Liver (tissue), 3 donors: ENCODE data around the gene RBM6.

Experiments
- EGR1 ChIP-seq, 2 donors: IDR thresholded peaks; 2 replicates each; pipeline ENCODE4 v1.6.1; 2016 to 2018; ENCODE audit warnings: antibody characterized with exemption in 2 of 2, low read depth in 2 of 2
- GABPA ChIP-seq, 2 donors: IDR thresholded peaks in 1 of 2; conservative IDR thresholded peaks in 1 of 2; 2 replicates each; pipeline ENCODE4 v1.6.1; 2016; ENCODE audit warnings: antibody characterized with exemption in 2 of 2, mild to moderate bottlenecking in 1 of 2, moderate library complexity in 1 of 2
- HNF4A ChIP-seq, 2 donors: conservative IDR thresholded peaks; 2 replicates each; pipeline ENCODE4 v1.6.1; 2016; ENCODE audit warnings: antibody characterized with exemption in 2 of 2, mild to moderate bottlenecking in 2 of 2
- JUND ChIP-seq, 2 donors: IDR thresholded peaks; 2 replicates each; pipeline ENCODE4 v1.6.1; 2016; ENCODE audit warnings: antibody characterized with exemption in 2 of 2
- NR2F2 ChIP-seq: IDR thresholded peaks from 2 replicates; pipeline ENCODE4 v1.6.1; 2016; ENCODE audit warnings: antibody characterized with exemption
- RAD21 ChIP-seq, 2 donors: IDR thresholded peaks; 2 replicates each; pipeline ENCODE4 v1.6.1; 2016; ENCODE audit warnings: antibody characterized with exemption in 2 of 2, mild to moderate bottlenecking in 2 of 2
- RXRA ChIP-seq, 2 donors: IDR thresholded peaks; 2 replicates each; pipeline ENCODE4 v1.6.1; 2017 to 2018; ENCODE audit warnings: antibody characterized with exemption in 2 of 2, mild to moderate bottlenecking in 1 of 2
- SP1 ChIP-seq: IDR thresholded peaks from 2 replicates; pipeline ENCODE4 v1.6.1; 2018; ENCODE audit warnings: antibody characterized with exemption, mild to moderate bottlenecking
- TAF1 ChIP-seq: conservative IDR thresholded peaks from 2 replicates; pipeline ENCODE4 v1.6.1; 2016; ENCODE audit warnings: antibody characterized with exemption, mild to moderate bottlenecking
- TF ChIP-seq, protein P1 (sequence below): fragments of 150-350 bp; IDR thresholded peaks from 2 replicates; pipeline ENCODE4 v1.5.1; 2017; ENCODE audit warnings: improper control_type of control experiment, low read depth, low read length; ENCODE audit not compliant: missing input control
- TF ChIP-seq, protein P2 (sequence below): IDR thresholded peaks from 2 replicates; pipeline ENCODE4 v1.6.1; 2016; ENCODE audit warnings: antibody characterized with exemption
- TF ChIP-seq, protein P3 (sequence below): IDR thresholded peaks from 2 replicates; pipeline ENCODE4 v1.6.1; 2016; ENCODE audit warnings: antibody characterized with exemption, mild to moderate bottlenecking
- TF ChIP-seq, protein P4 (sequence below): IDR thresholded peaks from 2 replicates; pipeline ENCODE4 v1.6.1; 2016; ENCODE audit warnings: antibody characterized with exemption
- TF ChIP-seq, protein P5 (sequence below): IDR thresholded peaks from 2 replicates; pipeline ENCODE4 v1.6.1; 2016; ENCODE audit warnings: antibody characterized with exemption
- donor health status: healthy.
- donor health status: healthy.

DNA sequence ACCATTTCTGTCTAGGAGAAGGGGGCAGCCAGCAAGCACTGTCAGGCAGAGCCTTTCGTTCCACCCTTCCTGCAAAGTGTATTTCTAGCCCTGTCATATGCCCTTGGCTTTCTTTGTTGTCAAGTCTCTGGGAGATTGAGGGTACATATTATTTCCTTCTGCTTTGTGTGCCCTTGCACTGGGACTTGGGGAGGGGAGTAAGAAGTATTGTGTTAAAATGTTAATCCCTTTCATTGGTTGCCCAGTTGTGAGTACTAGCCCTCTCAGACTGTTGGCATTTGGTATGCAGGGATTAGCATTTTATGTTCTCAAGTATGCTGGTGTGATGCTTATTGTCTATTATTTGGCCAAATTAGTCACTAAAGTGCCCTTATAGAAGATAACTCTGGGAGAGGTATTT, 63.9 kb downstream of the RBM6 start:
- TF ChIP-seq, protein P1, sequence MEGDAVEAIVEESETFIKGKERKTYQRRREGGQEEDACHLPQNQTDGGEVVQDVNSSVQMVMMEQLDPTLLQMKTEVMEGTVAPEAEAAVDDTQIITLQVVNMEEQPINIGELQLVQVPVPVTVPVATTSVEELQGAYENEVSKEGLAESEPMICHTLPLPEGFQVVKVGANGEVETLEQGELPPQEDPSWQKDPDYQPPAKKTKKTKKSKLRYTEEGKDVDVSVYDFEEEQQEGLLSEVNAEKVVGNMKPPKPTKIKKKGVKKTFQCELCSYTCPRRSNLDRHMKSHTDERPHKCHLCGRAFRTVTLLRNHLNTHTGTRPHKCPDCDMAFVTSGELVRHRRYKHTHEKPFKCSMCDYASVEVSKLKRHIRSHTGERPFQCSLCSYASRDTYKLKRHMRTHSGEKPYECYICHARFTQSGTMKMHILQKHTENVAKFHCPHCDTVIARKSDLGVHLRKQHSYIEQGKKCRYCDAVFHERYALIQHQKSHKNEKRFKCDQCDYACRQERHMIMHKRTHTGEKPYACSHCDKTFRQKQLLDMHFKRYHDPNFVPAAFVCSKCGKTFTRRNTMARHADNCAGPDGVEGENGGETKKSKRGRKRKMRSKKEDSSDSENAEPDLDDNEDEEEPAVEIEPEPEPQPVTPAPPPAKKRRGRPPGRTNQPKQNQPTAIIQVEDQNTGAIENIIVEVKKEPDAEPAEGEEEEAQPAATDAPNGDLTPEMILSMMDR = no peak
- TF ChIP-seq, protein P2, sequence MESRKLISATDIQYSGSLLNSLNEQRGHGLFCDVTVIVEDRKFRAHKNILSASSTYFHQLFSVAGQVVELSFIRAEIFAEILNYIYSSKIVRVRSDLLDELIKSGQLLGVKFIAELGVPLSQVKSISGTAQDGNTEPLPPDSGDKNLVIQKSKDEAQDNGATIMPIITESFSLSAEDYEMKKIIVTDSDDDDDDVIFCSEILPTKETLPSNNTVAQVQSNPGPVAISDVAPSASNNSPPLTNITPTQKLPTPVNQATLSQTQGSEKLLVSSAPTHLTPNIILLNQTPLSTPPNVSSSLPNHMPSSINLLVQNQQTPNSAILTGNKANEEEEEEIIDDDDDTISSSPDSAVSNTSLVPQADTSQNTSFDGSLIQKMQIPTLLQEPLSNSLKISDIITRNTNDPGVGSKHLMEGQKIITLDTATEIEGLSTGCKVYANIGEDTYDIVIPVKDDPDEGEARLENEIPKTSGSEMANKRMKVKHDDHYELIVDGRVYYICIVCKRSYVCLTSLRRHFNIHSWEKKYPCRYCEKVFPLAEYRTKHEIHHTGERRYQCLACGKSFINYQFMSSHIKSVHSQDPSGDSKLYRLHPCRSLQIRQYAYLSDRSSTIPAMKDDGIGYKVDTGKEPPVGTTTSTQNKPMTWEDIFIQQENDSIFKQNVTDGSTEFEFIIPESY = no peak
- TF ChIP-seq SP1 (no peak), TAF1 (no peak), RXRA (IDR thresholded peaks at IDR 0.05) (no peak), HNF4A (conservative IDR thresholded peaks at IDR 0.05) (no peak), RAD21 (IDR thresholded peaks at IDR 0.05) (no peak), JUND (IDR thresholded peaks at IDR 0.05) (no peak), EGR1 (IDR thresholded peaks at IDR 0.05; ENCODE audit: low read depth in 2 of 2) (no peak), GABPA (IDR thresholded peaks at IDR 0.05 in 1 of 2, conservative IDR thresholded peaks at IDR 0.05 in 1 of 2) (no peak), NR2F2 (no peak)
- TF ChIP-seq, protein P3, sequence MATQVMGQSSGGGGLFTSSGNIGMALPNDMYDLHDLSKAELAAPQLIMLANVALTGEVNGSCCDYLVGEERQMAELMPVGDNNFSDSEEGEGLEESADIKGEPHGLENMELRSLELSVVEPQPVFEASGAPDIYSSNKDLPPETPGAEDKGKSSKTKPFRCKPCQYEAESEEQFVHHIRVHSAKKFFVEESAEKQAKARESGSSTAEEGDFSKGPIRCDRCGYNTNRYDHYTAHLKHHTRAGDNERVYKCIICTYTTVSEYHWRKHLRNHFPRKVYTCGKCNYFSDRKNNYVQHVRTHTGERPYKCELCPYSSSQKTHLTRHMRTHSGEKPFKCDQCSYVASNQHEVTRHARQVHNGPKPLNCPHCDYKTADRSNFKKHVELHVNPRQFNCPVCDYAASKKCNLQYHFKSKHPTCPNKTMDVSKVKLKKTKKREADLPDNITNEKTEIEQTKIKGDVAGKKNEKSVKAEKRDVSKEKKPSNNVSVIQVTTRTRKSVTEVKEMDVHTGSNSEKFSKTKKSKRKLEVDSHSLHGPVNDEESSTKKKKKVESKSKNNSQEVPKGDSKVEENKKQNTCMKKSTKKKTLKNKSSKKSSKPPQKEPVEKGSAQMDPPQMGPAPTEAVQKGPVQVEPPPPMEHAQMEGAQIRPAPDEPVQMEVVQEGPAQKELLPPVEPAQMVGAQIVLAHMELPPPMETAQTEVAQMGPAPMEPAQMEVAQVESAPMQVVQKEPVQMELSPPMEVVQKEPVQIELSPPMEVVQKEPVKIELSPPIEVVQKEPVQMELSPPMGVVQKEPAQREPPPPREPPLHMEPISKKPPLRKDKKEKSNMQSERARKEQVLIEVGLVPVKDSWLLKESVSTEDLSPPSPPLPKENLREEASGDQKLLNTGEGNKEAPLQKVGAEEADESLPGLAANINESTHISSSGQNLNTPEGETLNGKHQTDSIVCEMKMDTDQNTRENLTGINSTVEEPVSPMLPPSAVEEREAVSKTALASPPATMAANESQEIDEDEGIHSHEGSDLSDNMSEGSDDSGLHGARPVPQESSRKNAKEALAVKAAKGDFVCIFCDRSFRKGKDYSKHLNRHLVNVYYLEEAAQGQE = no peak
- TF ChIP-seq, protein P4, sequence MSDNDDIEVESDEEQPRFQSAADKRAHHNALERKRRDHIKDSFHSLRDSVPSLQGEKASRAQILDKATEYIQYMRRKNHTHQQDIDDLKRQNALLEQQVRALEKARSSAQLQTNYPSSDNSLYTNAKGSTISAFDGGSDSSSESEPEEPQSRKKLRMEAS = no peak
- TF ChIP-seq, protein P5, sequence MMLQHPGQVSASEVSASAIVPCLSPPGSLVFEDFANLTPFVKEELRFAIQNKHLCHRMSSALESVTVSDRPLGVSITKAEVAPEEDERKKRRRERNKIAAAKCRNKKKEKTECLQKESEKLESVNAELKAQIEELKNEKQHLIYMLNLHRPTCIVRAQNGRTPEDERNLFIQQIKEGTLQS = no peak
